ENCODE data around the gene MAST1. TPM values are rescaled to one million over a fixed set of nuclear protein-coding genes. Genes with fewer than 3 reads are reported as not detected.
"Not testable (repeated sequence)": the region's sequence is repeated elsewhere in the genome, so short reads cannot be mapped to it uniquely, and the experiment has no call there.

Gene MAST1
- total and polyA plus RNA-seq, 2 donors (not counting 1 experiment from before 2014, with no cell fraction given), result 0.39 to 1.1 TPM

DNA sequence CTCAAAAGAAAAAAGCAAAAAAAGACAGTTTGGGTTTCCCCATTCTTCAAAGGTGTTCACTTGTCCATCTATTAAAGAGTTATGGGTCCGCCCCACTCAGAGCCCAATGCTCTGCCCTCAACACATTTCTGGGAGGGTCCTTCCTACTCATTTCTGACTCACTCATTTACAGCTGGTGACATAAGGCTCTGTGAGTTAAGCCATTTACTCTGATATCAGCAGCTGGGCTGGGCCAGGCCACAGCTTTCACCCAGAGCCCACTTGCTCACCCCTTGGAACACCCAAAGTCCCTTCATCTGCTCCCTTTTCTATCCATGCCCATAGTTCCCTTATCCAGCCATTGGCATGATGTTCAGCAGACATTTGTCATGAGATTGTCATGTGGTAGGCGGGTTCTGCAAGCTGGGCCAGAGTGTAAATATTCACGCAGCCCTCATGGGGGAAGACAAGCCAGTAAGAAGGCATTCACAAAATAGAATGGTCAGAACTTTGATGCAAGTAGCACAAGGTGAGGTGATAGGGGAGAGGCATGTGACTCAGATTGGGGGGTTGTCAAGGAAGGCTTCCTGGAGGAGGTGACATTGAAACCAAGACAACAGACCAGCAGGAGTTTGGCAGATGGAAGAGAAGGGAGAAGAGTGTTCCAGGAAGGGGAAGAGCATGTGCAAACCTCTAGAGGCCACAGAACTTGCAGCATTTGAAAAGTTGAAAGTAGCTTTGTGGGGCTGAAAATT, 5.9 kb downstream of the MAST1 start:
- DNase-seq (no peak), ATAC-seq (ENCODE audit: low read depth) (no peak)
- 79% methylated on average over 3 of the region's 3 CpGs for WGBS (ENCODE audit: insufficient coverage)
- H3K27ac Mint-ChIP-seq, result no peak overlapping the region
- H3K27me3 Mint-ChIP-seq, result peaks cover 59% of the 10 kb centered on the region
- H3K27me3 ChIP-seq (replicated peaks in 1 of 4; ENCODE audit: control extremely low read depth in 1 of 4, control insufficient read depth in 3 of 4, insufficient read depth in 4 of 4, low read length in 3 of 4), result peaks cover 3 to 77% (median 33%) of the 10 kb centered on the region in 4 experiments
- H3K4me1 ChIP-seq (ENCODE audit: control insufficient read depth in 2 of 2, insufficient read depth in 2 of 2, low read length in 2 of 2), result peaks cover 26 to 28% of the 10 kb centered on the region in 2 donors
- H3K9me3 ChIP-seq (ENCODE audit: control extremely low read depth in 1 of 3, control insufficient read depth in 2 of 3, insufficient read depth in 1 of 3, low read length in 2 of 3), result peaks cover 0 to 20% (median 0%) of the 10 kb centered on the region in 3 donors
- ChIA-PET CTCF (interaction anchor here (9.9 kb wide), 1 partner anchor 82 kb away, joined by 353 read pairs; the partner anchor contains the start of gene BEST2), POLR2A (no interaction called here)
- TF ChIP-seq, protein P1, sequence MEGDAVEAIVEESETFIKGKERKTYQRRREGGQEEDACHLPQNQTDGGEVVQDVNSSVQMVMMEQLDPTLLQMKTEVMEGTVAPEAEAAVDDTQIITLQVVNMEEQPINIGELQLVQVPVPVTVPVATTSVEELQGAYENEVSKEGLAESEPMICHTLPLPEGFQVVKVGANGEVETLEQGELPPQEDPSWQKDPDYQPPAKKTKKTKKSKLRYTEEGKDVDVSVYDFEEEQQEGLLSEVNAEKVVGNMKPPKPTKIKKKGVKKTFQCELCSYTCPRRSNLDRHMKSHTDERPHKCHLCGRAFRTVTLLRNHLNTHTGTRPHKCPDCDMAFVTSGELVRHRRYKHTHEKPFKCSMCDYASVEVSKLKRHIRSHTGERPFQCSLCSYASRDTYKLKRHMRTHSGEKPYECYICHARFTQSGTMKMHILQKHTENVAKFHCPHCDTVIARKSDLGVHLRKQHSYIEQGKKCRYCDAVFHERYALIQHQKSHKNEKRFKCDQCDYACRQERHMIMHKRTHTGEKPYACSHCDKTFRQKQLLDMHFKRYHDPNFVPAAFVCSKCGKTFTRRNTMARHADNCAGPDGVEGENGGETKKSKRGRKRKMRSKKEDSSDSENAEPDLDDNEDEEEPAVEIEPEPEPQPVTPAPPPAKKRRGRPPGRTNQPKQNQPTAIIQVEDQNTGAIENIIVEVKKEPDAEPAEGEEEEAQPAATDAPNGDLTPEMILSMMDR (IDR thresholded peaks at IDR 0.05), result no peak
- no peak for TF ChIP-seq EZH2 (IDR thresholded peaks at IDR 0.05; ENCODE audit: borderline replicate concordance, insufficient read depth, low read depth, low read length, poor library complexity, severe bottlenecking)
- H2AFZ ChIP-seq (ENCODE audit: insufficient read depth, low read depth, low read length, poor library complexity, severe bottlenecking), result no peak overlapping the region
- H3K9ac ChIP-seq (ENCODE audit: low read length), result no peak overlapping the region
- no peaks in the 10 kb centered on the region for H4K20me1 ChIP-seq (ENCODE audit: control insufficient read depth, insufficient read depth, low read length, poor library complexity, severe bottlenecking)
- intact Hi-C loops (cut with micrococcal nuclease), result no loop called here
- no peak overlapping the region for H3K27ac ChIP-seq (ENCODE audit: low read length in 2 of 2)
- H3K9me3 Mint-ChIP-seq (ENCODE audit: insufficient read depth), result no peaks in the 10 kb centered on the region
- no peak overlapping the region for H3K4me3 Mint-ChIP-seq
- H3K4me1 Mint-ChIP-seq, result peaks cover 28% of the 10 kb centered on the region
- H3K4me2 ChIP-seq (replicated peaks; ENCODE audit: low read depth, low read length, poor library complexity, severe bottlenecking), result no peak overlapping the region
- no peaks in the 10 kb centered on the region for H3K36me3 ChIP-seq (replicated peaks in 1 of 2; ENCODE audit: control extremely low read depth in 1 of 2, control insufficient read depth in 1 of 2, extremely low read depth in 1 of 2, insufficient read depth in 2 of 2, low read length in 1 of 2)
- no peak overlapping the region for H3K4me3 ChIP-seq (ENCODE audit: control extremely low read depth in 1 of 5, extremely low read depth in 1 of 5, insufficient read depth in 1 of 5, low read depth in 2 of 5, low read length in 4 of 5)
- H3K79me2 ChIP-seq (ENCODE audit: control insufficient read depth, insufficient read depth, low read length), result no peaks in the 10 kb centered on the region

DNA sequence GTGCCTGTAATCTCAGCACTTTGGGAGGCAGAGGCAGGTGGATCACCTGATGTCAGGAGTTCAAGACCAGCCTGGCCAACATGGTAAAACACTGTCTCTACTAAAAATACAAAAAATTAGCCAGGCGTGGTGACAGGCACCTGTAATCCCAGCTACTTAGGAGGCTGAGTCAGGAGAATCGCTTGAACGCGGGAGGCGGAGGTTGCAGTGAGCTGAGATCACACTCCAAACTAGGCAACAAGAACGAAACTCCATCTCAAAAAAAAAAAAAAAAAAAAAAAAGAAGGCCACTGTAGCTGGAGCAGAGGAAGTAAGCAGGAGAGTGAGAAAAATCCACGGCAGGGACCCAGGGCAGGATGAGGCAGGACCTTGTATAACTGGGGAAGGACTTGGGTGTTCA, 8.3 kb downstream of the MAST1 start:
- Histone ChIP-seq H3K27me3 (replicated peaks in 1 of 4; ENCODE audit: control extremely low read depth in 1 of 4, control insufficient read depth in 3 of 4, insufficient read depth in 4 of 4, low read length in 3 of 4) (peaks cover 0 to 53% (median 17%) of the 10 kb centered on the region in 4 experiments), H3K4me1 (ENCODE audit: control insufficient read depth in 2 of 2, insufficient read depth in 2 of 2, low read length in 2 of 2) (peaks cover 10 to 13% of the 10 kb centered on the region in 2 donors)
- H3K27ac Mint-ChIP-seq; H3K9me3 ChIP-seq (ENCODE audit: control extremely low read depth in 1 of 3, control insufficient read depth in 2 of 3, insufficient read depth in 1 of 3, low read length in 2 of 3); H3K9ac ChIP-seq (ENCODE audit: low read length); DNase-seq; H4K20me1 ChIP-seq (ENCODE audit: control insufficient read depth, insufficient read depth, low read length, poor library complexity, severe bottlenecking); ATAC-seq (ENCODE audit: low read depth); H3K4me2 ChIP-seq (replicated peaks; ENCODE audit: low read depth, low read length, poor library complexity, severe bottlenecking); H3K27ac ChIP-seq (ENCODE audit: low read length in 2 of 2); H3K9me3 Mint-ChIP-seq (ENCODE audit: insufficient read depth); H3K4me1 Mint-ChIP-seq; H3K4me3 Mint-ChIP-seq; H2AFZ ChIP-seq (ENCODE audit: insufficient read depth, low read depth, low read length, poor library complexity, severe bottlenecking); H3K4me3 ChIP-seq (ENCODE audit: control extremely low read depth in 1 of 5, extremely low read depth in 1 of 5, insufficient read depth in 1 of 5, low read depth in 2 of 5, low read length in 4 of 5); H3K36me3 ChIP-seq (replicated peaks in 1 of 2; ENCODE audit: control extremely low read depth in 1 of 2, control insufficient read depth in 1 of 2, extremely low read depth in 1 of 2, insufficient read depth in 2 of 2, low read length in 1 of 2); H3K79me2 ChIP-seq (ENCODE audit: control insufficient read depth, insufficient read depth, low read length): not testable (repeated sequence)
- ChIA-PET CTCF (interaction anchor here (0.7 to 9.9 kb wide), 33 partner anchors 9 to 283 kb away, joined by 3 to 353 read pairs (median 5); partner anchors contain the start of genes BEST2, DNASE2, FARSA and HOOK2), POLR2A (interaction anchor here (0.6 to 1.1 kb wide), 4 partner anchors 27 to 84 kb away, joined by 3 to 8 read pairs (median 4); no protein-coding TSS in a partner anchor)
- WGBS (ENCODE audit: insufficient coverage), result 49% methylated on average over 2 of the region's 7 CpGs
- intact Hi-C loops (cut with micrococcal nuclease), result loop anchor here (1.0 to 2.0 kb wide), 5 partner anchors 50 to 282 kb away; no protein-coding TSS in a partner anchor
- peaks cover 36% of the 10 kb centered on the region for H3K27me3 Mint-ChIP-seq
